Esophagus muscularis mucosa (tissue), 4 donors: ENCODE results near the gene GFPT1. TPM values are rescaled to one million over a fixed set of nuclear protein-coding genes. Genes with fewer than 3 reads are reported as not detected.
"Not testable (repeated sequence)": the region's sequence is repeated elsewhere in the genome, so short reads cannot be mapped to it uniquely, and the experiment has no call there.

Experiments used
- DNase-seq: peaks from one replicate; pipeline ENCODE4 v3.0.0-alpha.2; 2017; ENCODE audit errors: extremely low spot score
- H3K27ac ChIP-seq, 4 donors: fragments of 200-600 bp; sonication (generic); replicated peaks in 1 of 4; 1 replicate in 3 of 4; 2 replicates in 1 of 4; pipeline ENCODE4 v1.5.1; 2016 to 2019; ENCODE audit warnings: mild to moderate bottlenecking in 1 of 4
- H3K27me3 ChIP-seq, 4 donors: fragments of 200-600 bp; sonication (generic); one replicate each; pipeline versions ENCODE4 v1.5.1 to v1.6.0; 2016 to 2019
- H3K36me3 ChIP-seq, 4 donors: fragments of 200-600 bp; sonication (generic); one replicate each; pipeline ENCODE4 v1.5.1; 2016 to 2019
- H3K4me1 ChIP-seq, 4 donors: fragments of 200-600 bp; sonication (generic); one replicate each; pipeline ENCODE4 v1.5.1; 2016 to 2019
- H3K4me3 ChIP-seq, 4 donors: fragments of 200-600 bp; sonication (generic); 1 replicate in 2 of 4; 2 replicates in 2 of 4; pipeline ENCODE4 v1.5.1; 2016 to 2019; ENCODE audit warnings: mild to moderate bottlenecking in 4 of 4, moderate library complexity in 1 of 4
- H3K9me3 ChIP-seq, 4 donors: fragments of 200-600 bp; sonication (generic); 1 replicate in 3 of 4; 2 replicates in 1 of 4; pipeline ENCODE4 v1.5.1; 2016 to 2019
- EP300 ChIP-seq: sonication (generic); formaldehyde crosslinking; IDR thresholded peaks from one replicate; pipeline ENCODE4 v1.6.1; 2017; ENCODE audit warnings: antibody characterized with exemption
- POLR2A ChIP-seq: fragments of 450-650 bp; IDR thresholded peaks from one replicate; pipeline ENCODE4 v1.6.1; 2017; ENCODE audit warnings: antibody characterized with exemption, moderate library complexity, mild to moderate bottlenecking, low read depth
- POLR2AphosphoS5 ChIP-seq, 2 donors: sonication (generic); formaldehyde crosslinking; IDR thresholded peaks; one replicate each; pipeline ENCODE4 v1.6.1; 2017; ENCODE audit warnings: antibody characterized with exemption in 2 of 2
- WGBS: methylation state at CpG from one replicate; pipeline ENCODE4 v1.1.5; 2018; 5-methylcytosine and 5-hydroxymethylcytosine counted together
- intact Hi-C: fragments of 100-400 bp; cut with DNase I; formaldehyde crosslinking; loops from one replicate; pipeline ENCODE4 v1.15.1; 2023
- total RNA-seq, 4 donors: library from RNA; depleted of rRNA; stranded (reverse); fragments of >200 nt; gene quantifications; one replicate each; pipeline versions ENCODE4 v1.1.0 to v1.2.1, GENCODE V29; 2016
- TF ChIP-seq, protein P1 (sequence below), 3 experiments: fragments of 200-600 bp in 2 of 3; fragments of 450-650 bp in 1 of 3; sonication (generic) in 2 of 3; IDR thresholded peaks; one replicate each; pipeline ENCODE4 v1.5.1; 2017 to 2019; ENCODE audit warnings: antibody characterized with exemption in 3 of 3, mild to moderate bottlenecking in 2 of 3, moderate library complexity in 1 of 3

The GFPT1 gene
- total RNA-seq, 4 donors from 2014 or later: 17.4 to 25.3 (median 23.2) TPM

DNA sequence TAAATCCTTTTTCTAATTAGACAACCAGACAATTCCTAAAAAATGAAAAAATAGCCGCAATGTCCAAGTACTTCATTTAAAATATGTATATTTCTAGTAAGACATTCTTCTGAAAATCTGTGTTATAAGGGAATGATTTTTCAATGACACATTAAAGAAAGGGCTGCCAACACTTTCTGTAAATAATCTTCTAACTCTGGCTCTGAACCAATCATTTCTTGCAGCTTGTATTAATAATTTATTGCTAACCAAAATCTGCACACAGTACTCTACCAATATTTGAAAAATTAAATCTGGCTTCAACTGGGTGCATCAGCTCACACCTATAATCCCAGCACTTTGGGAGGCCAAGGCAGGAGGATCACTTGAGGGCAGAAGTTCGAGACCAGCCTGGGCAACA, 42.0 kb upstream of the GFPT1 start:
- no peaks in the 10 kb centered on the region for H3K9me3 ChIP-seq
- peaks cover 0 to 76% (median 50%) of the 10 kb centered on the region in 4 donors for H3K36me3 ChIP-seq
- no peak overlapping the region for H3K27ac ChIP-seq
- peaks cover 0 to 29% (median 22%) of the 10 kb centered on the region in 4 donors for H3K4me1 ChIP-seq
- intact Hi-C loops: no loop called here
- H3K4me3 ChIP-seq: no peak overlapping the region
- WGBS: 57% methylated on average over 2 of the region's 2 CpGs
- H3K27me3 ChIP-seq: no peaks in the 10 kb centered on the region
- no peak for DNase-seq
- TF ChIP-seq POLR2A (no peak), EP300 (no peak), POLR2AphosphoS5 (IDR thresholded peaks at IDR 0.05) (no peak)
- TF ChIP-seq, protein P1, sequence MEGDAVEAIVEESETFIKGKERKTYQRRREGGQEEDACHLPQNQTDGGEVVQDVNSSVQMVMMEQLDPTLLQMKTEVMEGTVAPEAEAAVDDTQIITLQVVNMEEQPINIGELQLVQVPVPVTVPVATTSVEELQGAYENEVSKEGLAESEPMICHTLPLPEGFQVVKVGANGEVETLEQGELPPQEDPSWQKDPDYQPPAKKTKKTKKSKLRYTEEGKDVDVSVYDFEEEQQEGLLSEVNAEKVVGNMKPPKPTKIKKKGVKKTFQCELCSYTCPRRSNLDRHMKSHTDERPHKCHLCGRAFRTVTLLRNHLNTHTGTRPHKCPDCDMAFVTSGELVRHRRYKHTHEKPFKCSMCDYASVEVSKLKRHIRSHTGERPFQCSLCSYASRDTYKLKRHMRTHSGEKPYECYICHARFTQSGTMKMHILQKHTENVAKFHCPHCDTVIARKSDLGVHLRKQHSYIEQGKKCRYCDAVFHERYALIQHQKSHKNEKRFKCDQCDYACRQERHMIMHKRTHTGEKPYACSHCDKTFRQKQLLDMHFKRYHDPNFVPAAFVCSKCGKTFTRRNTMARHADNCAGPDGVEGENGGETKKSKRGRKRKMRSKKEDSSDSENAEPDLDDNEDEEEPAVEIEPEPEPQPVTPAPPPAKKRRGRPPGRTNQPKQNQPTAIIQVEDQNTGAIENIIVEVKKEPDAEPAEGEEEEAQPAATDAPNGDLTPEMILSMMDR (IDR thresholded peaks at IDR 0.05): no peak

DNA sequence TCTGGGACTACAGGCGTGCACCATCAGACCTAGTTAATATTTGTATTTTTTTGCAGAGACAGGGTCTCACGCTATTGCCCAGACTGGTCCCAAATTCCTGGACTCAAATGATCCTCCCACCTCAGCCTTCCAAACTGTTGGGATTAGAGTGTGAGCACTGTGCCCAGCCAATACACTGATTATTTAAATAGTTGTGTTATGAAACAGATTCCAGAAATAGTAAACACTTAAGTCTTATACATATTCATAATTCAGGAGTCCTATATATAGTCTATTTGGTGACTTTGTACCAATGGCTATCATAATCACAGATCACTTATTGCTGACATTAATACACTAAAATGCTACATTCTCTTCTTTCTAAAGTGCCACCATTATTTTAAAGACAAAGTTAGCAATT, 37.4 kb upstream of the GFPT1 start:
- Histone ChIP-seq H3K27me3 (no peaks in the 10 kb centered on the region), H3K4me3 (no peak overlapping the region), H3K36me3 (peaks cover 4 to 82% (median 46%) of the 10 kb centered on the region in 4 donors), H3K4me1 (peaks cover 4 to 23% (median 13%) of the 10 kb centered on the region in 4 donors), H3K27ac (no peak overlapping the region), H3K9me3 (no peaks in the 10 kb centered on the region)
- intact Hi-C loops: no loop called here
- no peak for TF ChIP-seq POLR2AphosphoS5 (IDR thresholded peaks at IDR 0.05)
- no peak for TF ChIP-seq POLR2A
- TF ChIP-seq, protein P1 (IDR thresholded peaks at IDR 0.05): no peak
- TF ChIP-seq EP300: no peak
- WGBS: 94% methylated on average over 2 of the region's 2 CpGs
- no peak for DNase-seq

DNA sequence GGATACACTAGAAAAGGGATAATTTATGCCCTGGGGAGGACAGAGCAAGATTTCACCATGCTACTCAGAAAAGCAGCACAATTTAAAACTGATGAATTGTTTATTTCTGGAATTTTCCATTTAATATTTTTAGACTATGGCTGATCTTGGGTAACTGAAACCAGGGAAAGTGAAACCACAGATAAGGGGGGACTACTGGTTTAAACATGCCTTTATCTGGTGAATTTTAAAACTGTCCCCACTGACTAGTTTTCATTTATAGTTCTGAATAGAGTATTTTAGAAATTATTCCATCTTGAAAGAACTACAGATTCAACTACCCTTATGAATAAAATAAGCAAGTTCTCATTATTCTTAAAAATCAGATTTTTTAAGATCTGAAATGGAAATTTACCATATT, 35.2 kb upstream of the GFPT1 start:
- Histone ChIP-seq H3K4me3 (no peak overlapping the region), H3K36me3 (peaks cover 20 to 82% (median 52%) of the 10 kb centered on the region in 4 donors), H3K4me1 (peaks cover 3 to 9% (median 5%) of the 10 kb centered on the region in 4 donors), H3K27ac (no peak overlapping the region), H3K9me3 (no peaks in the 10 kb centered on the region), H3K27me3 (no peaks in the 10 kb centered on the region)
- no peak for DNase-seq
- no peak for TF ChIP-seq POLR2AphosphoS5 (IDR thresholded peaks at IDR 0.05)
- TF ChIP-seq, protein P1 (IDR thresholded peaks at IDR 0.05): no peak
- TF ChIP-seq EP300: no peak
- no peak for TF ChIP-seq POLR2A
- intact Hi-C loops: no loop called here

DNA sequence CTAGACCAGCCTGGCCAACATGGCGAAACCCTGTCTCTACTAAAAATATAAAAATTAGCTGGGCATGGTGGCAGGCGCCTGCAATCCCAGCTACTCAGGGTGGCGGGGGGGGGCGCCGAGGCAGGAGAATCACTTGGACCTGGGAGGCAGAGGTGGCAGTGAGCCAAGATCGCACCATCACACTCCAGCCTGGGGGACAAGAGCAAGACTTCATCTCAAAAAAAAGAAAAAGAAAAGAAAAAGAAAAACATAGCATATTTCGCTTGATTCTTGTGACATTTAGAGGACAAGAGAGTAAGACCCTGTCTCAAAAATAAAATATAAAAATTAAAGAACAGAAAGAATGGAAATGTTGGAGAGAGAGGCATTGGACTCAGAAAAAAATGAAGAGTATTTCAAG, 32.1 kb upstream of the GFPT1 start:
- intact Hi-C loops, H3K27ac ChIP-seq, H3K4me1 ChIP-seq, H3K4me3 ChIP-seq, H3K27me3 ChIP-seq, H3K9me3 ChIP-seq: not testable (repeated sequence)
- peaks cover 41 to 82% (median 60%) of the 10 kb centered on the region in 4 donors for H3K36me3 ChIP-seq
- WGBS: 98% methylated on average over 7 of the region's 7 CpGs
- peak; percentile 21 for DNase-seq

DNA sequence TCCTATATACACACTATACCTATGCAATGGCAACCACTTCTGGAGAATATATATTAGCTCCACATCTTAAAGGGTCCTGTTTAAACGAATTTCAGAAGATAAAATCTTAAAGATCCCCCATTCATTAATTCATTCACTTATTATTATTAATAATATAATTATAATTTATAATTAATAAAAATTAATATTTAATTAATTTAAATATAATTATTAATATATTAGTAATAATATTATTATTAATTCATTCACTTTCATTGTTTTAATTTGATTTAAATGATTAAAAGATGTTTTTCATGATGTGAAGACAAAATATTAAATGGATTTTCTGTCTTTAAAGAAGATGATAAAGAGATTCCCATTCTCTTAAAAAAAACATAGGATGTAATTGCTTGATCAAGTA, 29.1 kb upstream of the GFPT1 start:
- TF ChIP-seq, protein P1 (IDR thresholded peaks at IDR 0.05): no peak
- no peak for TF ChIP-seq EP300
- TF ChIP-seq POLR2AphosphoS5 (IDR thresholded peaks at IDR 0.05): no peak
- TF ChIP-seq POLR2A: no peak

More for the DNA sequence above, 29.1 kb upstream of the GFPT1 start:
- Histone ChIP-seq H3K4me3 (no peak overlapping the region), H3K4me1 (no peaks in the 10 kb centered on the region), H3K36me3 (peaks cover 57 to 98% (median 79%) of the 10 kb centered on the region in 4 donors), H3K27me3 (no peaks in the 10 kb centered on the region), H3K27ac (no peak overlapping the region), H3K9me3 (no peaks in the 10 kb centered on the region)
- intact Hi-C loops: no loop called here
- WGBS: 85% methylated on average over 1 of the region's 1 CpG
- no peak for DNase-seq
